HG03354 (cell line): Measurements from ENCODE around the gene KIRREL3.

Experiments
- ATAC-seq: cut with Tn5 transposase; IDR thresholded peaks from one replicate; pipeline ENCODE4 v1.9.1; 2021; ENCODE audit warnings: mild to moderate bottlenecking; ENCODE audit not compliant: unreplicated experiment, poor library complexity, severe bottlenecking

KIRREL3 gene

GRCh38 chr11:126416542-126417090, 584.0 kb downstream of the KIRREL3 start:
- peak; percentile 89 for ATAC-seq

GRCh38 chr11:126415669-126416420, 584.7 kb downstream of the KIRREL3 start:
- ATAC-seq = no peak

GRCh38 chr11:126415128-126415527, 585.4 kb downstream of the KIRREL3 start:
- no peak for ATAC-seq

- ATAC-seq = no peak
Measured at GRCh38 chr11:126414615-126415014, 586.0 kb downstream of the KIRREL3 start.

- ATAC-seq = no peak
Measured at GRCh38 chr11:126413843-126414405, 586.6 kb downstream of the KIRREL3 start.

- ATAC-seq = no peak
Measured at GRCh38 chr11:126413426-126413825, 587.1 kb downstream of the KIRREL3 start.

- ATAC-seq = no peak
Measured at GRCh38 chr11:126411971-126412381, 588.6 kb downstream of the KIRREL3 start.

- ATAC-seq = no peak
Measured at GRCh38 chr11:126410649-126411048, 589.9 kb downstream of the KIRREL3 start.

- ATAC-seq = no peak
Measured at GRCh38 chr11:126409620-126409985, 591.0 kb downstream of the KIRREL3 start.

GRCh38 chr11:126408901-126409619, 591.5 kb downstream of the KIRREL3 start:
- ATAC-seq = no peak

GRCh38 chr11:126408496-126408895, 592.1 kb downstream of the KIRREL3 start:
- ATAC-seq = no peak

- no peak for ATAC-seq
Measured at GRCh38 chr11:126407682-126408288, 592.8 kb downstream of the KIRREL3 start.

GRCh38 chr11:126407101-126407521, 593.5 kb downstream of the KIRREL3 start:
- no peak for ATAC-seq

GRCh38 chr11:126406368-126406767, 594.2 kb downstream of the KIRREL3 start:
- no peak for ATAC-seq

- ATAC-seq = no peak
Measured at GRCh38 chr11:126405906-126406305, 594.7 kb downstream of the KIRREL3 start.

- ATAC-seq = no peak
Measured at GRCh38 chr11:126405374-126405773, 595.2 kb downstream of the KIRREL3 start.

- no peak for ATAC-seq
Measured at GRCh38 chr11:126404367-126404766, 596.2 kb downstream of the KIRREL3 start.

- peak; percentile 85 for ATAC-seq
Measured at GRCh38 chr11:126403658-126404057, 596.9 kb downstream of the KIRREL3 start.

- ATAC-seq = no peak
Measured at GRCh38 chr11:126403022-126403581, 597.5 kb downstream of the KIRREL3 start.

- ATAC-seq = no peak
Measured at GRCh38 chr11:126400479-126400878, 600.1 kb downstream of the KIRREL3 start.
